HepG2 (cell line): ENCODE data around the gene SYTL5.

Experiments used
- KDM3A ChIP-seq: IDR thresholded peaks from 2 replicates; pipeline ENCODE4 v1.6.1; 2018; ENCODE audit warnings: low read depth, missing compliant biosample characterization
- NR1H2 ChIP-seq: sonication (generic); formaldehyde crosslinking; IDR thresholded peaks from 2 replicates; pipeline ENCODE4 v1.8.1; 2022; ENCODE audit warnings: low read depth, missing genetic modification reagents, borderline replicate concordance
- TFAP4 ChIP-seq: sonication (generic); IDR thresholded peaks from 2 replicates; pipeline ENCODE4 v1.6.1; 2016; ENCODE audit warnings: low read depth, borderline replicate concordance

- no peak for TF ChIP-seq TFAP4
- no peak for TF ChIP-seq NR1H2 (CRISPR knock-in tag)
- TF ChIP-seq KDM3A: no peak
Observed at GRCh38 chrX:38009641-38010040, 3.3 kb downstream of the SYTL5 start.
